Lower leg skin (tissue), 3 donors: ENCODE results near the gene GRIN2D.

ENCODE experiments used
- POLR2A ChIP-seq, 2 donors: fragments of 450-650 bp; IDR thresholded peaks; one replicate each; pipeline ENCODE4 v1.6.1; 2016 to 2017; ENCODE audit warnings: antibody characterized with exemption in 2 of 2, mild to moderate bottlenecking in 1 of 2, moderate library complexity in 1 of 2
- TF ChIP-seq, protein P1 (sequence below), 3 donors: fragments of 450-650 bp; IDR thresholded peaks; one replicate each; pipeline ENCODE4 v1.5.1; 2016; ENCODE audit warnings: antibody characterized with exemption in 3 of 3, mild to moderate bottlenecking in 3 of 3, moderate library complexity in 2 of 3

DNA sequence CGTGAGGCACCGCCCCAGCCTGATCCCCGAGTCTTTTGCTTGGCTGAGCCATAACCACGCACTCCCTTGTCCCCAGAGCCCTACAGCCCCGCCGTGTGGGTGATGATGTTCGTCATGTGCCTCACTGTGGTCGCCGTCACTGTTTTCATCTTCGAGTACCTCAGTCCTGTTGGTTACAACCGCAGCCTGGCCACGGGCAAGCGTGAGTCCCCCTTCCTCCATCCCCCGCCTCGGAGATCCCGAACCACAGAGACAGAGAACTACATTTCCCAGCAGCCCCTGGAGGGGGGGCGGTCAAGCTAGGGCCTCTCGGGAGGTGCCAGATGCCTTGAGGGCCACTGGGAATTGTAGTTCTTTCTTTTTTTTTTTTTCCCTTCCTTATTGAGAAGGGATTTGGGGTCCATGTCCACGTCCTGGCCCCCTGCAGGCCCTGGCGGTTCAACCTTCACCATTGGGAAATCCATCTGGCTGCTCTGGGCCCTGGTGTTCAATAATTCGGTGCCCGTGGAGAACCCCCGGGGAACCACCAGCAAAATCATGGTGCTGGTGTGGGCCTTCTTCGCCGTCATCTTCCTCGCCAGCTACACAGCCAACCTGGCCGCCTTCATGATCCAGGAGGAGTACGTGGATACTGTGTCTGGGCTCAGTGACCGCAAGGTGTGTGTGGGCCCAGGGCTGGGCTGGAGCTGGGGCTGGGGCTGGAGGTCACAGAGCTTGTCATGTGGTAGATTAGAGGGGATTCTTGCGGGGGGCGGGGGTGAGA is 25.9 kb downstream of the GRIN2D start:
- TF ChIP-seq, protein P1, sequence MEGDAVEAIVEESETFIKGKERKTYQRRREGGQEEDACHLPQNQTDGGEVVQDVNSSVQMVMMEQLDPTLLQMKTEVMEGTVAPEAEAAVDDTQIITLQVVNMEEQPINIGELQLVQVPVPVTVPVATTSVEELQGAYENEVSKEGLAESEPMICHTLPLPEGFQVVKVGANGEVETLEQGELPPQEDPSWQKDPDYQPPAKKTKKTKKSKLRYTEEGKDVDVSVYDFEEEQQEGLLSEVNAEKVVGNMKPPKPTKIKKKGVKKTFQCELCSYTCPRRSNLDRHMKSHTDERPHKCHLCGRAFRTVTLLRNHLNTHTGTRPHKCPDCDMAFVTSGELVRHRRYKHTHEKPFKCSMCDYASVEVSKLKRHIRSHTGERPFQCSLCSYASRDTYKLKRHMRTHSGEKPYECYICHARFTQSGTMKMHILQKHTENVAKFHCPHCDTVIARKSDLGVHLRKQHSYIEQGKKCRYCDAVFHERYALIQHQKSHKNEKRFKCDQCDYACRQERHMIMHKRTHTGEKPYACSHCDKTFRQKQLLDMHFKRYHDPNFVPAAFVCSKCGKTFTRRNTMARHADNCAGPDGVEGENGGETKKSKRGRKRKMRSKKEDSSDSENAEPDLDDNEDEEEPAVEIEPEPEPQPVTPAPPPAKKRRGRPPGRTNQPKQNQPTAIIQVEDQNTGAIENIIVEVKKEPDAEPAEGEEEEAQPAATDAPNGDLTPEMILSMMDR (IDR thresholded peaks at IDR 0.05), result no peak
- TF ChIP-seq POLR2A (IDR thresholded peaks at IDR 0.05), result no peak
